Heart right ventricle (tissue), 16 donors: ENCODE results near the gene LRP1-AS. TPM values are rescaled to one million over a fixed set of nuclear protein-coding genes. Genes with fewer than 3 reads are reported as not detected.
A peak's percentile ranks its signal among the peaks of the same experiment; 100 is the strongest.

Experiments used
- ATAC-seq, 8 donors: fragments of 200-7000 bp; cut with Tn5 transposase; one replicate each; pipeline ENCODE4 v1.9.1; 2020; ENCODE audit warnings: mild to moderate bottlenecking in 8 of 8, moderate library complexity in 8 of 8, moderate number of reproducible peaks in 1 of 8
- DNase-seq, 2 donors: peaks; one replicate each; pipeline ENCODE4 v3.0.0-alpha.2; 2020
- H3K27ac ChIP-seq, 10 donors: fragments of 200-600 bp; sonication (generic) in 2 of 10; one replicate each; pipeline versions ENCODE4 v1.5.0 to v1.8.0; 2020 to 2022; ENCODE audit warnings: mild to moderate bottlenecking in 3 of 10
- H3K27me3 ChIP-seq, 7 donors: fragments of 200-600 bp; one replicate each; pipeline ENCODE4 v1.8.0; 2021 to 2022; ENCODE audit warnings: mild to moderate bottlenecking in 2 of 7
- H3K36me3 ChIP-seq, 9 donors: fragments of 200-600 bp; sonication (generic) in 1 of 9; one replicate each; pipeline versions ENCODE4 v1.5.0 to v1.8.0; 2020 to 2022; ENCODE audit warnings: mild to moderate bottlenecking in 2 of 9
- H3K4me1 ChIP-seq, 9 donors: fragments of 200-600 bp; sonication (generic) in 1 of 9; one replicate each; pipeline versions ENCODE4 v1.5.0 to v1.8.0; 2020 to 2022; ENCODE audit warnings: mild to moderate bottlenecking in 4 of 9
- H3K4me3 ChIP-seq, 10 donors: fragments of 200-600 bp; sonication (generic) in 2 of 10; one replicate each; pipeline versions ENCODE4 v1.5.0 to v1.8.0; 2020 to 2022; ENCODE audit warnings: mild to moderate bottlenecking in 7 of 10, moderate library complexity in 2 of 10
- H3K9me3 ChIP-seq, 11 donors: fragments of 200-600 bp in 10 of 11; sonication (generic) in 2 of 11; one replicate each; pipeline versions ENCODE4 v1.5.0 to v1.8.0; 2013 to 2022; ENCODE audit warnings: mild to moderate bottlenecking in 2 of 11, control low read depth in 1 of 11, moderate library complexity in 1 of 11
- CTCF ChIP-seq, 9 donors: fragments of 200-600 bp; sonication (generic) in 2 of 9; IDR thresholded peaks; one replicate each; pipeline versions ENCODE4 v1.5.0 to v1.8.0; 2021 to 2022; ENCODE audit warnings: antibody characterized with exemption in 9 of 9, mild to moderate bottlenecking in 5 of 9, moderate library complexity in 1 of 9
- WGBS, 2 donors: extraction: QIAGEN DNeasy Blood & Tissue Kit; methylation state at CpG; one replicate each; pipeline ENCODE4 v1.1.7; 2013; ENCODE audit warnings: inconsistent platforms in 1 of 2; 5-methylcytosine and 5-hydroxymethylcytosine counted together
- intact Hi-C, 10 donors: fragments of 100-400 bp; cut with DNase I; formaldehyde crosslinking; loops; one replicate each; pipeline versions ENCODE4 v1.11.1 to v1.14.2; 2022
- polyA plus RNA-seq, 2 donors: library from polyadenylated mRNA; stranded (reverse); fragments of 200-250 nt; gene quantifications; one replicate each; pipeline ENCODE4 v1.2.3, GENCODE V29; 2013
- total RNA-seq, 10 donors: library from RNA; stranded (reverse); fragmentation: NEBNext Ultra II Directional in 3 of 10; extraction: Animal tissue kit (Norgen Biotek cat#: 25700) in 3 of 10; gene quantifications; one replicate each; pipeline versions ENCODE4 v1.2.1 to v1.2.4, GENCODE V29; 2021 to 2023
- donor health status: Arrhythmogenic right ventricular cardiomyopathy.
- donor health status: ischemic (EF 13 %, LVEDD 7.1; RV severe dilation, severe dysfunction).
- donor health status: healthy with polysubstance abuse.
- donor health status: DM: no; HTN: yes; CAD: no.
- donor health status: DM: no; HTN: no; CAD: no.
- donor health status: ischemic (EF 25% LVEDD 6.9; RV normal size, moderate dysfunction).
- donor health status: ischemic (EF 25% LVEDD 5.7; RV mildly dilated, moderate dysfunction).
- donor health status: healthy.
- donor health status: DM: yes; HTN: yes; CAD: no.
- donor health status: Ischemic cardiomyopathy.
- donor health status: ischemic (EF 35%, LVEDD 5.7; RV mildly dilated, moderate dysfunction).
- donor health status: nonischemic (EF 11% LVEDD 7.7; RV severe dilation, severe dysfunction).
- donor health status: DM: yes; HTN: yes; CAD: no.
- donor health status: PGD.
- donor health status: ischemic (EF 29% LVEDD 5.4; RV normal size, mild dysfunction).
- donor health status: nonischemic (EF 23%, LVEDD 6.1; RV moderate dilation, normal function).

LRP1-AS gene
- total and polyA plus RNA-seq, 12 donors: not detected

DNA sequence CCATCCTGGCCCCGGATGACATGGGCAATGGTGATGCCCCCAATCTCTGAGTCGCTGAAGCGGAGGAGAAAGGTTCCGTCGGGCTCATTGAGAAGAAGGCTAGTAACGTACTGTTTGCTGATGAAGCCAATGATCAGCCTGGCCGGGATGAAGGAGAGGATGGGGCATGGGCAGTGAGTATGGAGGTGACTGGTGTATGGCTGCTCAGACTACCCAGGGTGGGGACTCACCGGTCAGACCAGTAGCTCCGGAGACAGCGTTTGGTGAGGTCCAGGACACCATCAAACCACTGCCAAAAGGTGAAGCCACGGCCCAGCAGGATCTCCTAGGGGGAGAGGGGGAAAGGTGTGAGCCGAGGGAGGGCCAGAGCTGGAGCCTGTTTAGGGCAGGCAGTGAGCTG lies 47.7 kb downstream of the LRP1-AS start:
- ATAC-seq (no peak), DNase-seq (no peak)
- 74 to 75% methylated on average over 12 of the region's 12 CpGs for WGBS, 2 donors

GRCh38 chr12:57099047-57099714 lies 48.2 kb downstream of the LRP1-AS start:
- no peak for ATAC-seq
- no peak for TF ChIP-seq CTCF (IDR thresholded peaks at IDR 0.05)
- Histone ChIP-seq H3K9me3 (no peaks in the 10 kb centered on the region), H3K27me3 (no peaks in the 10 kb centered on the region), H3K4me3 (no peak overlapping the region), H3K27ac (peak overlapping the region in 1 of 10 donors; percentile 14), H3K36me3 (peaks cover 0 to 99% (median 45%) of the 10 kb centered on the region in 9 donors), H3K4me1 (peaks cover 0 to 17% (median 3%) of the 10 kb centered on the region in 9 donors)
- WGBS, 2 donors: 77 to 81% methylated on average over 11 of the region's 11 CpGs
- DNase-seq: no peak
- intact Hi-C loops: no loop called here

More for the DNA sequence above, 47.7 kb downstream of the LRP1-AS start:
- Histone ChIP-seq H3K9me3 (no peaks in the 10 kb centered on the region), H3K27ac (no peak overlapping the region), H3K4me1 (peaks cover 0 to 11% (median 0%) of the 10 kb centered on the region in 9 donors), H3K4me3 (no peak overlapping the region), H3K36me3 (peaks cover 0 to 99% (median 47%) of the 10 kb centered on the region in 9 donors), H3K27me3 (no peaks in the 10 kb centered on the region)
- TF ChIP-seq CTCF (IDR thresholded peaks at IDR 0.05): no peak
- intact Hi-C loops: no loop called here

DNA sequence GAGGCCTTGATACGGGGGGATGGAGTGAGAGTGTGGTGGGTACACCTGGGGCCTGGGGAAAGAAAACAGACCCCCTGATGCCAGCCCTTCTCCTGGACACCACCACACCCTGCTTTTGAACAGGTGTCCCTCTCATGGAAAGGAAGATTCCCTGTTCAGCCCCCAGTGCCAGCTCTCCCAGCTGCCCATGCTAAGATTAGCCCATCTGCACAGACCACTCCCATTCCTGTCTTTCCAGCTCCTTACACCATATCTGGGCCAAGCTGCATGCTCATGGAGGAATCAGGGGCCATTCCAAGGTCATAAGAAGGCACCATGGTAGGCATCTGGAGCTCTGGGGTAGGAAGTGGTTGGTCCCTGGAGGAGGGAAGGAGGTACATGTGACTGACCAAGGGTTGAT lies 48.9 kb downstream of the LRP1-AS start:
- H3K27ac ChIP-seq: no peak overlapping the region
- peaks cover 0 to 95% (median 39%) of the 10 kb centered on the region in 9 donors for H3K36me3 ChIP-seq
- H3K4me1 ChIP-seq: peaks cover 0 to 23% (median 7%) of the 10 kb centered on the region in 9 donors
- DNase-seq (no peak), ATAC-seq (no peak)
- no peaks in the 10 kb centered on the region for H3K9me3 ChIP-seq
- WGBS, 2 donors: 76 to 79% methylated on average over 1 of the region's 1 CpG
- H3K27me3 ChIP-seq: no peaks in the 10 kb centered on the region
- no peak overlapping the region for H3K4me3 ChIP-seq
- intact Hi-C loops: no loop called here
- TF ChIP-seq CTCF (IDR thresholded peaks at IDR 0.05): no peak

GRCh38 chr12:57097554-57097835 lies 49.9 kb downstream of the LRP1-AS start:
- no peak for DNase-seq
- H3K4me1 ChIP-seq: peaks cover 4 to 34% (median 17%) of the 10 kb centered on the region in 9 donors
- no peaks in the 10 kb centered on the region for H3K9me3 ChIP-seq
- no peak overlapping the region for H3K27ac ChIP-seq
- intact Hi-C loops: no loop called here
- H3K4me3 ChIP-seq: no peak overlapping the region
- 91 to 93% methylated on average over 8 of the region's 8 CpGs for WGBS, 2 donors
- ATAC-seq: no peak
- peaks cover 0 to 96% (median 44%) of the 10 kb centered on the region in 9 donors for H3K36me3 ChIP-seq
- H3K27me3 ChIP-seq: no peaks in the 10 kb centered on the region
- TF ChIP-seq CTCF (IDR thresholded peaks at IDR 0.05): no peak
